HG02571 (cell line): Measurements from ENCODE around the gene BICD1.

Source experiments
- ATAC-seq: cut with Tn5 transposase; IDR thresholded peaks from one replicate; pipeline ENCODE4 v1.9.1; 2021; ENCODE audit warnings: mild to moderate bottlenecking, moderate library complexity; ENCODE audit not compliant: unreplicated experiment

The BICD1 gene

GRCh38 chr12:32395026-32395425, 288.4 kb downstream of the BICD1 start:
- no peak for ATAC-seq

- ATAC-seq = no peak
These were observed 291.0 kb downstream of the BICD1 start for GRCh38 chr12:32397696-32398095.

GRCh38 chr12:32398181-32398580, 291.5 kb downstream of the BICD1 start:
- no peak for ATAC-seq

GRCh38 chr12:32398816-32399369, 292.2 kb downstream of the BICD1 start:
- ATAC-seq = no peak

- peak; percentile 91 for ATAC-seq
These were observed 292.9 kb downstream of the BICD1 start, which contains the start of gene FGD4 for GRCh38 chr12:32399370-32400113. Gene FGD4 (plus strand): TSS chr12:32399558.

GRCh38 chr12:32400114-32400672, 293.5 kb downstream of the BICD1 start:
- ATAC-seq = no peak

- ATAC-seq = no peak
These were observed 294.2 kb downstream of the BICD1 start for GRCh38 chr12:32400866-32401265.

GRCh38 chr12:32402170-32402569, 295.5 kb downstream of the BICD1 start:
- ATAC-seq = no peak

GRCh38 chr12:32402946-32403345, 296.3 kb downstream of the BICD1 start:
- ATAC-seq = no peak

- no peak for ATAC-seq
These were observed 301.1 kb downstream of the BICD1 start for GRCh38 chr12:32407795-32408194.

GRCh38 chr12:32413412-32413811, 306.8 kb downstream of the BICD1 start:
- ATAC-seq = no peak

- no peak for ATAC-seq
These were observed 311.6 kb downstream of the BICD1 start for GRCh38 chr12:32418221-32418620.

- ATAC-seq = no peak
These were observed 312.4 kb downstream of the BICD1 start for GRCh38 chr12:32418903-32419519.

- no peak for ATAC-seq
These were observed 312.9 kb downstream of the BICD1 start for GRCh38 chr12:32419520-32419960.

- no peak for ATAC-seq
These were observed 313.7 kb downstream of the BICD1 start for GRCh38 chr12:32420356-32420755.

GRCh38 chr12:32423559-32423958, 316.9 kb downstream of the BICD1 start:
- no peak for ATAC-seq

GRCh38 chr12:32431025-32431424, 324.4 kb downstream of the BICD1 start:
- no peak for ATAC-seq
